GM12892 (cell line): Measurements from ENCODE around the gene CDC5L.

ENCODE experiments used
- POLR2A ChIP-seq: IDR thresholded peaks from 2 replicates; pipeline ENCODE4 v1.6.1; 2011; ENCODE audit warnings: low read depth, low read length, control low read depth
- TAF1 ChIP-seq: IDR thresholded peaks from 2 replicates; pipeline ENCODE4 v1.6.1; 2011; ENCODE audit warnings: low read depth, mild to moderate bottlenecking, control low read depth, low read length, borderline replicate concordance

DNA sequence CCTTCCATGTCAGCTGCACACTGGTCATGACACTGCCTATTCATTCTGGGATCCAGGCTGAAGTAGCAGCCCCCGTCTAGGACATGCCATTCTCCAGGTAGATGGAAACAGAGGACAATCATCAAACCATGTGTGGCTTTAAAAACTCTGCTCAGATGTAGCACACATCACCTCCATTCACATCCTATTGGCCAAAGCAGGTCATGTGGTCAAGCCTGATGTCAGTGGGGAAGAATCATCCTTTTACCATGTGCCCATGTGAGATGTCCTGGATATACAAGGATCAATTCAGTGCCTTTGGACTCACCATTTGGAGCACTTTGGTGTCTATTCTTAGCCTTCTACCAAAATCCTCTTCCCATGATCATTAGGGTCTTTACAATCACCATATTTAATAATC, 99.5 kb downstream of the CDC5L start:
- TF ChIP-seq POLR2A (no peak), TAF1 (no peak)
